Right lobe of liver (tissue), 6 donors: Measurements from ENCODE around the gene RAB25. TPM values are rescaled to one million over a fixed set of nuclear protein-coding genes. Genes with fewer than 3 reads are reported as not detected.

Source experiments
- ATAC-seq, 4 donors: fragments of 200-7000 bp; cut with Tn5 transposase; one replicate each; pipeline ENCODE4 v1.9.1; 2020; ENCODE audit warnings: mild to moderate bottlenecking in 4 of 4, moderate library complexity in 4 of 4
- DNase-seq, 3 donors: peaks; one replicate each; pipeline ENCODE4 v3.0.0-alpha.2; 2020
- H3K27ac ChIP-seq, 3 donors: fragments of 200-600 bp; one replicate each; pipeline ENCODE4 v1.8.0; 2022
- H3K27me3 ChIP-seq, 2 donors: fragments of 200-600 bp; one replicate each; pipeline ENCODE4 v1.8.0; 2022
- H3K36me3 ChIP-seq, 4 donors: fragments of 200-600 bp; sonication (generic) in 1 of 4; one replicate each; pipeline versions ENCODE4 v1.5.1 to v1.8.0; 2017 to 2022; ENCODE audit warnings: control low read depth in 1 of 4
- H3K4me1 ChIP-seq, 4 donors: fragments of 200-600 bp; sonication (generic) in 1 of 4; one replicate each; pipeline versions ENCODE4 v1.5.1 to v1.8.0; 2017 to 2022; ENCODE audit warnings: control low read depth in 1 of 4
- H3K4me3 ChIP-seq, 3 donors: fragments of 200-600 bp; one replicate each; pipeline ENCODE4 v1.8.0; 2022
- H3K9me3 ChIP-seq, 4 donors: fragments of 200-600 bp; sonication (generic) in 1 of 4; one replicate each; pipeline versions ENCODE4 v1.5.1 to v1.8.0; 2017 to 2022; ENCODE audit warnings: control low read depth in 1 of 4
- CTCF ChIP-seq, 4 donors: fragments of 200-600 bp in 3 of 4; fragments of 450-650 bp in 1 of 4; IDR thresholded peaks; one replicate each; pipeline versions ENCODE4 v1.5.1 to v1.8.0; 2016 to 2022; ENCODE audit warnings: antibody characterized with exemption in 4 of 4, mild to moderate bottlenecking in 2 of 4
- POLR2A ChIP-seq: fragments of 450-650 bp; IDR thresholded peaks from one replicate; pipeline ENCODE4 v1.6.1; 2017; ENCODE audit warnings: antibody characterized with exemption, mild to moderate bottlenecking
- WGBS: methylation state at CpG from one replicate; pipeline ENCODE4 v1.1.6; 2018; ENCODE audit warnings: low coverage, low lambda C conversion rate; ENCODE audit not compliant: insufficient coverage; ENCODE audit errors: missing lambda C conversion rate; 5-methylcytosine and 5-hydroxymethylcytosine counted together
- intact Hi-C, 2 donors: fragments of 100-400 bp; cut with DNase I; formaldehyde crosslinking; loops; one replicate each; pipeline versions ENCODE4 v1.11.2 to v1.14.1; 2022
- total RNA-seq, 6 experiments: library from RNA; depleted of rRNA in 2 of 6; stranded (reverse); fragments of >200 nt in 2 of 6; fragmentation: NEBNext Ultra II Directional in 3 of 6; extraction: Animal tissue kit (Norgen Biotek cat#: 25700) in 3 of 6; gene quantifications; one replicate each; pipeline versions ENCODE4 v1.1.0 to v1.2.4, GENCODE V29; 2016 to 2023
- donor health status: DM: no; HTN: yes; CAD: no.
- donor health status: DM: no; HTN: no; CAD: no.
- donor health status: DM: no; HTN: no; CAD: no.
- donor health status: DM: no; HTN: yes; CAD: no.
- donor health status: DM: no; HTN: yes; CAD: no.

RAB25 gene
- total RNA-seq, 6 experiments from 2014 or later: 0.40 to 3.2 (median 0.77) TPM

- Histone ChIP-seq H3K27ac (no peak overlapping the region), H3K36me3 (no peaks in the 10 kb centered on the region), H3K4me3 (no peak overlapping the region), H3K4me1 (peaks cover 0 to 4% (median 3%) of the 10 kb centered on the region in 4 donors), H3K27me3 (no peaks in the 10 kb centered on the region), H3K9me3 (no peaks in the 10 kb centered on the region)
- intact Hi-C loops: loop anchor here in 1 of 2 donors (10.0 kb wide), 1 partner anchor 60 kb away; no protein-coding TSS in a partner anchor
- ATAC-seq: no peak
- no peak for TF ChIP-seq CTCF (IDR thresholded peaks at IDR 0.05)
- TF ChIP-seq POLR2A: no peak
- WGBS: 80% methylated on average over 2 of the region's 2 CpGs
- no peak for DNase-seq
These were observed 3.7 kb downstream of the RAB25 start for GRCh38 chr1:156064615-156065014.

GRCh38 chr1:156065212-156065611, 4.3 kb downstream of the RAB25 start:
- WGBS: 94% methylated on average over 2 of the region's 3 CpGs
- Histone ChIP-seq H3K27me3 (no peaks in the 10 kb centered on the region), H3K36me3 (no peaks in the 10 kb centered on the region), H3K4me3 (no peak overlapping the region), H3K4me1 (peaks cover 0 to 7% (median 6%) of the 10 kb centered on the region in 4 donors), H3K27ac (no peak overlapping the region), H3K9me3 (no peaks in the 10 kb centered on the region)
- TF ChIP-seq POLR2A (no peak), CTCF (IDR thresholded peaks at IDR 0.05) (no peak)
- DNase-seq: no peak
- ATAC-seq: no peak
- intact Hi-C loops: loop anchor here in 1 of 2 donors (10.0 kb wide), 1 partner anchor 60 kb away; no protein-coding TSS in a partner anchor

- WGBS: 75% methylated on average over 3 of the region's 16 CpGs
- Histone ChIP-seq H3K4me1 (peaks cover 0 to 14% (median 8%) of the 10 kb centered on the region in 4 donors), H3K9me3 (no peaks in the 10 kb centered on the region), H3K4me3 (no peak overlapping the region), H3K27me3 (no peaks in the 10 kb centered on the region), H3K36me3 (no peaks in the 10 kb centered on the region), H3K27ac (no peak overlapping the region)
- DNase-seq: no peak
- intact Hi-C loops: loop anchor here in 1 of 2 donors (10.0 kb wide), 1 partner anchor 61 kb away; no protein-coding TSS in a partner anchor
- no peak for ATAC-seq
- TF ChIP-seq CTCF (IDR thresholded peaks at IDR 0.05) (no peak), POLR2A (no peak)
These were observed 4.9 kb downstream of the RAB25 start for GRCh38 chr1:156065871-156066270.

- Histone ChIP-seq H3K4me3 (no peak overlapping the region), H3K27ac (no peak overlapping the region), H3K4me1 (peaks cover 0 to 15% (median 8%) of the 10 kb centered on the region in 4 donors), H3K27me3 (no peaks in the 10 kb centered on the region), H3K36me3 (no peaks in the 10 kb centered on the region), H3K9me3 (no peaks in the 10 kb centered on the region)
- intact Hi-C loops: loop anchor here in 1 of 2 donors (10.0 kb wide), 1 partner anchor 62 kb away; no protein-coding TSS in a partner anchor
- 94% methylated on average over 2 of the region's 2 CpGs for WGBS
- ATAC-seq: no peak
- no peak for DNase-seq
- TF ChIP-seq CTCF (IDR thresholded peaks at IDR 0.05) (no peak), POLR2A (no peak)
These were observed 6.3 kb downstream of the RAB25 start for GRCh38 chr1:156067262-156067661.
